Stimulated activated CD8-positive, alpha-beta memory T cell treated with anti-CD3 and anti-CD28 coated beads, Interleukin-2, amount 100 ng/mL, for 48 hours (primary cell): Measurements from ENCODE around the gene LYSMD2.

Experiments used
- DNase-seq, 2 donors: peaks; one replicate each; pipeline ENCODE4 v3.0.0-alpha.2; 2020; ENCODE audit warnings: low read depth in 2 of 2

The LYSMD2 gene

DNA sequence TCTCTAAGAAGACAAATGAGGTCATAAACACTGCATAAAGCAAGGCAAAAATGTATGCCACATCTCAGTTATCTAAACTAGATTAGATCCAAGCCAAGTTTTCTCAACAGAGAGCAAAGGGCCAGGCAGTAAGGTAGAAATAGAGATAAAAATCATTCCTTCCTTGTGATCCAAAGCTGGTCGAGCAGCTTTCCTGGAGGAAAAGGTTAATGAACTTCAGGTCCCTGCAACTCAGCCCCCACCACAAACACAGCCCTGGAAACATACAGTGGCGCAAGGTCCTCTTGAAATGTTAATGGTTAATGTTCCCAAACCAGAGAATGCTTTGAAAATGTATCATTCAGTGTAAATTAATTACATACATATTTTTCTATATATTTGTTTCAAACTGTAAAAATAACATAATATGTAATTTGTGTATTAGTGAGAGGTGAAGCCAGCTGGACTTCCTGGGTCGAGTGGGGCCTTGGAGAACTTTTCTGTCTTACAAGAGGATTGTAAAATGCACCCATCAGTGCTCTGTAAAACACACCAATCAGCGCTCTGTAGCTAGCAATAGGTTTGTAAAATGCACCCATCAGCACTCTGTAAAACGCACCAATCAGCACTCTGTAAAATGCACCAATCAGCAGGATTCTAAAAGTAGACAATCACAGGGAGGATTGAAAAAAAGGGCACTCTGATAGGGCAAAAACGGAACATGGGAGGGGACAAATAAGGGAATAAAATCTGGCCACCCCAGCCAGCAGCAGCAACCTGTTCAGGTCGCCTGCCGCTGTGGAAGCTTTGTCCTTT, 17.1 kb downstream of the LYSMD2 start:
- DNase-seq = no peak

DNA sequence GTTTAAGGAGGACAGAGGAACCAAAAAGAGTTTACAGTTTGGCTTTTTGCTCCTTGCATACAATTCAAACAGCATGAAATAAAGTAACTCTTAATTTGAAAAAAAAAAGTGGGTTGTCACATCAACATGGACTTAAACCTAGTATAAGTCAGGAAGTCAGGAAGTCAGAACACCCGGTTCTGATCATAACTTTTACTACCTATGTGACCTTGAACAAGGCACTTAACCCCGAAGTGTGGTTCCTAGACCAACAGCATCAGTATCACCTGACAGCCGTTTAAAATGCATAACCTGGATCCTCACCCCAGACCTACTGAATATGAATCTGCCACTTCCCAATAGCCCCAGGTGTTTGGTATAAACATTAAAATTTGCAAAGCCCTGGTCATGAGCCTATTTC, 18.7 kb downstream of the LYSMD2 start:
- DNase-seq = no peak

DNA sequence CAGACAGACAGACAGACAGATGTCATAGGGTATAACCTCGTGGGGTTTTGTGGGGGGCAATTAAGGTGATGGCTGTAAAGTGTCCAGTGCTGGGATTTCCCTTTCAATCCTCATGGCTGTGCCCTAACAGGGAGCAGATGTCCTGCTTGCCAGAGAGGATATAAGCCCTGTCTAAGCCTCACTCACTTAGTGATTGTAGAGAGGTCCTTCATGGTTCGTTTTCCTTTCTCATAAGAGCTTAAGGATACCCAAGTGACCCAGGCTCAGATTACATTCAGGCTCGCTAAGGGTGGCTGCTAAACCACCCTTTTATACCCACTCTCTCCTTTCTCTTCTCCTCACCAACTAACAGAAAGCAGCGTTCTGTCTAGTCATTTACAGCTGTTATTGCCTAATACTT, 19.2 kb downstream of the LYSMD2 start:
- DNase-seq = no peak

DNA sequence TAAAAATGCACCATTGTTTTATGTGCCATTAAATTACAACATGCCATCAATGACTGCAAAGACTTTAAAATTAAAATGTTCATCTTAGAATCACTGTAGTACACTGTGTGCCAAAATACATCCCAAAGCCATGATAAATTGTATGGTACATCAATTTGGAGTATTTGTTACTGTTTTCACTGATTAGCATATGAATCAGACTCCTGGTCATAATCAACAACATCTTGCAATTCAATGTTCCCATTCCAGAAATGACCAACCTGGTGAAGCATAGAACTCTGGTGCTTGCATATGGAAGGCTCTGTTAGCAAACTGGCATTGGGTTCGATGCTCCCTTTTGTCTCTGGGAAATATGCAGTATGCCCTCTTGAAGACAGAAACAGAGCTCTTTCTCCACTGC, 22.5 kb downstream of the LYSMD2 start:
- no peak for DNase-seq

DNA sequence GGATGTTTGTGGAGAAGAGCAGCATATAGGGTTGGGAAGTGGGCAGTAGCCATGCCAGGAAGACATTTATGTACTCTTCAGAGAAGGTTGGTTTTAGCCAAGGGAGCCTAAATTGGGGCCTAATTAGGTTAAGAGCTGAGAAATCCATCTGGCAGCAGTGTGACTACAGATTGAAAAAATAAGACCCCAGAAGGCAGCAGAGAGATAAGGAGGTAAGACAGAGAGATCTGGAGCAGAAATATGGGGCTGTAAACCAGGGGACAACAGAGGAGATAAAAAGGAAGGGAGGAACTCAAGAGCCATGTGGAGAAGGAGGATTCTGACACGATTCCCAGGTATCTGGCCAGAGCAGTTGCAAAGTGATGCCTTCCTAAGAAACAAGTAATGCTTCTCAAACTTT, 23.3 kb downstream of the LYSMD2 start:
- DNase-seq = no peak

DNA sequence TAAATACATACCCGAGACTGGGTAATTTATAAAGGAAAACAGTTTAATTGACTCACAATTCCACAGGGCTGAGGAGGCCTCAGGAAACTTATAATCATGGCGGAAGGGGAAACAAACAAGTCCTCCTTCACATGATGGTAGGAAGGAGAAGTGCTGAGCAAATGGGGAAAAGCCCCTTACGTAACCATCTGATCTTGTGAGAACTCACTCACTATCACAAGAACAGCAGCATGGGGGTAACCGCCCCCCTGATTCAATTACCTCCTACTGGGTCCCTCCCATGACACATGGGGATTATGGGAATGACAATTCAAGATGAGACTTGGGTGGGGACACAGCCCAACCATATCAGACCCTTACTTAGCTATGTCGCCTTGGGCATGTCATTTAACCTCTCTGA, 28.4 kb downstream of the LYSMD2 start:
- DNase-seq = no peak

DNA sequence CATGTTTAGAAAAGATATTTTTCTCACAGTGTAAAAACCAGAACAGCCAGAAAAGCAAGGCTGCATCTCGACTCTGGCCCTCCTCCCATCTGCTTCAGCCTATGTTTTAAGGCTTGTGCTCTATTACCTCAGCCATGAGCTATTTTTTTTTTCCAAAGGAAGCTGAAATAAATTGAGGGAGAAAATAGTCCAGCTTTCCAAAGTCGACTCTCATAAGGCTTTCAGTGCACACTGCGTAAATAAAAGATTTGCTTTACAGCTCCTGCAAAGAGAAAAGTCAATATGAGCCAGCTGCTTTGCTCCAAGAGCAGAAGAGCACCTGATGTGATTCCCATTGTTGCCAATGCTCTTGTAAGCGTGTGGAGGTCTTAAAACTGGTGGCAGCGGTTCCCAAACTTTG, 29.4 kb downstream of the LYSMD2 start:
- DNase-seq = no peak

DNA sequence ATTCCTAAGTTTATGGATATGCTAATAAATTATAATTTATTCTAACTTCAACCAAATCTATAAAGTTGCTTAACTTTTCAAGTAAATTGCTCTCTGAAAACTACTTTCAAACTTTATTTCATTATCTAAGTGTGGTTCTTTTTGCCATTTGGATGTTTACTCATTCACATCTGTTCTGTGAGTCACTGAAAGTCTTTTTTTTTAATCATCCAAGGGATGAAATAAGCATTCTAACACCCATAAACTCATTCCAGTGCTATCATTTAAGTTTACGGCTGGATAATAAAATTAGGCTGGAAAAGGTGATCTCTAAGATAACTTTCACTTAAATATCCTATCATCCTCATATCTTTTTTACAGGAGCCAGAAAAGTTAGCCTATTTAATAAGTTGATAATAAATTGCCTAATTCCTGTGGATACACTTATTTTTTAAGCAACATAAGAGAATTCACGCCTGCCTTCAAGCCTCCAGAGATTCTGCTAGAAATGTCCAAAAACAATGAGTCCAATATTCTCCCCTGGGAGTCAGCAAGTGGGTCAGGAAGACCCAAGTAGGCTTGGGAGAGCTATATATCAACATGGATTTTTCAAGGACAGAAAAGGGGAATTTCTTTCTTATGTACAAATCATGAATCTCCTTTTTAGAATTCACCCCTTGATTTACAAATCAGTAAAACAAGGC, 30.4 kb downstream of the LYSMD2 start:
- no peak for DNase-seq

DNA sequence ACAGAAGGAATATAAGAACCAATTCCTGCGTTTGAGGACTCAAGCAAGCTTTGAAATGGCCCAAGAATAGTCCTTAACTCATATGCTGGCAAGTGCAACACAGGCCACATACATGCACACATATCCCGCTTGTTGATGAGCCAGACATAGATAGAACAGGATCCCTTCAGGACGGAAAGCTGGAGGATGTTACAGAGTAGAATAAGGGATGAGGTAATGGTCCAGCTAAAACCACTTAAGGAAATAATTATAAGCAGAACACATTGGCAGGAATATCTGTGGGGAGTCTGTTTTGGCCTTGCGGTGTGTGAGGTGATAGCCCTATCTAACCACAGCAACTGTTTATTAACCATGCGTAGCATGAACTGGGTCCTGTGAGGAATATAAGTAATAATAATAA, 31.2 kb downstream of the LYSMD2 start:
- no peak for DNase-seq

DNA sequence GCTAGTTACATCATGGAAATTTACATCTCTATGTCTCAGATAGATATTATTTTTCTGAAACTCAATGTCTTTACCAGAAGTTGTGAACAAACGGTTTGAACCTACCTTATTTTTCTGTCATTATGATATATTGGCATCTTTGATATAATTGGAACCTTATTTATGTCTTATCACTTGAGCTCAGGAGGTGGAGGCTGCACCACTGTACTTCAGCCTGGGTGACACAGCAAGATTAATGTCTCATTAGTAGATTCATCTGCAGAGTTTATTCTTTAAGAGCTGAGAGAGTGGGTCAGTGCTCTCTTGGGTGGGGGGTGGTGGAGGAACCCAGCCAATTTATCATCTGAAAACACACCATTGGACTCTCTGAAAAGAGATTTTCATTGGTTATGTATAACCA, 34.7 kb downstream of the LYSMD2 start:
- DNase-seq = no peak

DNA sequence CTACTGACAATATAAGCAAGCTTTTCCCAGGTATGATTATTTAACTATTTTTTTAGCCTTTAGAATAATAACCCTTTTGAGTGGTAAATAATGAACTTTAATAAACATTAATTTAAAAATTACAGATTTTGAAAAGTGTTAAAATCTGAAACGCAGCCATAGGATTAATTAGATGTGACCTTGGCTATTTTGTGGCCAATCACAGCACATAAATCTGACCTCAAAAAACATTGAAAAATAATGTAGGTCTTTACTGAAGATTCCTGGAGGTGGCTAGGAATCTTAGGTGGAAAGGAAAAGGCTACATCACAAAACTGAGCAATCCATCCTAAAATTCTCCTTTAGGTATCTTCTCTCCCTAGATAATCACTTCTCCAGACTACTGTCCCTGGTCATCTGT, 38.1 kb downstream of the LYSMD2 start:
- no peak for DNase-seq

DNA sequence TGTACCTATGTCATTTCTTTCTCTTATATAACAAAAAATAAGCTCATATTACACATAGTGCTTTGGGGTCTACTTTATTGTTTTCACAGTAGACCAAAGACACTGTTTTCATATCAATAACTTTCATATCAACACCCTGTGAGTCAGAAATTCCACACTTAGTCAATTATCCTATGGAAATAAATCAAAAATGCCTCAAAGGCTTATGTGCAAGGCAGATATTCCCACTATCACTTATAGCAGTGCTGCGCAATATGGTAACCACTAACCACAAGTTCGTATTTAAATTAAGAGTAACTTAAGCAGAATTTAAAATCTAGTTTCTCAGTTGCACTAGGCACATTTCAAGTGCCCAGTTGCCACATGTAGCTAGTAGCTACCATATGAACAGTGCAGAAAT, 40.3 kb downstream of the LYSMD2 start:
- DNase-seq = no peak

DNA sequence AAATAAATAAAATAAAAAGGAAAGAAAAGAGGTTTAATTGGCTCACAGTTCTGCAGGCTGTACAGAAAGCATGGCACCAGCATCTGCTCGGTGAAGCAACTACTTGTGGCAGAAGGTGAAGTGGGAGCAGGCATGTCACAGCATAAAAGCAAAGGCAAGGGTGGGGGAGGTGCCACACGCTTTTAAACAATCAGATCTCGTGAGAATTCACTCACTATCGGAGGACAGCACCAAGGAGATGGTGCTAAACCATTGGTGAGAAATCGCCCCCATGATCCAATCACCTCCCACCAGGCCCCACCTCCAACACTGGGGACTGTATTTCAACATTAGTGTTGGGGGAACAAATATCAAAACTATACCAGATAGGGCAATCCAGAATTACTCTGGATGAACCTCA, 40.9 kb downstream of the LYSMD2 start:
- no peak for DNase-seq

DNA sequence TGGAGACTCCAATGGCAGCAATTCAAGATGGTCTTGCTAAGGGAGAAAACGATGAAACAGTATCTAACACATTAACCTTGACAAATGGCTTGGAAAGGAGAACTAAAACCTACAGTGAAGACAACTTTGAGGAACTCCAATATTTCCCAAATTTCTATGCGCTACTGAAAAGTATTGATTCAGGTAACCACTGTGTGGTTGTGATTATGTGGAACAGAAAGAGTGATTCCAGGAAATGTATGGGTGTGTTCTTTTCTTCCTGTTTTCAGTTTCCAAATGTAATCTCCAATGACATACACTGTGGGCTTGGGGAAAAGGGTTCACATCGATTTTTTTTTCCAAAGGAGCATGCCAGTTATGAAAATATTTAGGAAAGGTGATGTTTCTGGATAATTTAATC, 45.3 kb downstream of the LYSMD2 start:
- DNase-seq = no peak

DNA sequence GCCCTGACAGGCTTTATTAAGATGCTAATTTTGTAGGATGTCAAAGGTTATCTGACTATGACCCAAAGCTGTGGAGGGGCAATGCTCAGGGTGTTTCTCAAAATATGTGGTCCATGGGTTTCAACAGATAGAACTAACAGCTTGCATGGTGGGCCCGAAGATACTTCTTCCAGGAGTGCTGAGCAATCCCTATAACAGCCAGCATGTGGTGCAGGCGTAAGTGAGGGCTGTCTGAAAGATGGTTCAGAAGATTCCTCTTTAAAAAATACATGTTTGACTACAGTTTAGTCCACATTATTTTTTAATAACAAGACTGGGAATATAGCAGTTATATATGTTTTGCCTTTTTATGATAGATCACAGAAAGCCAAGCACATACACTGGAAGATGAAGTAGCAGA, 48.6 kb downstream of the LYSMD2 start:
- no peak for DNase-seq

DNA sequence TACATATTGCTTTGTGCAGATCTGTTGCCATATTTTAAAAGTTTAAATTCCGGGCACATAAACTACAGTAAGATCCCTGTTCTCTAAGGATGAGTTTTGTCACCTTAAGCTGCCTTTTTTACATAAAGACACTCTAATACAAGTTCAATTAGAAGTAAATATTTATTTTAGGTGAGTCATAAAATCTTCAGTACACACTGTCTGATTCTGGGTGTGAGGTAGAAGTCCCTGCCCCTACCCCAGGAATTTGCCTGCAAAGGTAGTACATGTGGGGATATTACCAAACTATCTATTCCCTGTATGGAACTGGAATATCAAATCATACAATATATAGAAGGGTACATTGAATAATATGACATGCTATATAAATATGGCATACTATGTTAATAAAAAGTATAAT, 49.9 kb downstream of the LYSMD2 start:
- DNase-seq = no peak

DNA sequence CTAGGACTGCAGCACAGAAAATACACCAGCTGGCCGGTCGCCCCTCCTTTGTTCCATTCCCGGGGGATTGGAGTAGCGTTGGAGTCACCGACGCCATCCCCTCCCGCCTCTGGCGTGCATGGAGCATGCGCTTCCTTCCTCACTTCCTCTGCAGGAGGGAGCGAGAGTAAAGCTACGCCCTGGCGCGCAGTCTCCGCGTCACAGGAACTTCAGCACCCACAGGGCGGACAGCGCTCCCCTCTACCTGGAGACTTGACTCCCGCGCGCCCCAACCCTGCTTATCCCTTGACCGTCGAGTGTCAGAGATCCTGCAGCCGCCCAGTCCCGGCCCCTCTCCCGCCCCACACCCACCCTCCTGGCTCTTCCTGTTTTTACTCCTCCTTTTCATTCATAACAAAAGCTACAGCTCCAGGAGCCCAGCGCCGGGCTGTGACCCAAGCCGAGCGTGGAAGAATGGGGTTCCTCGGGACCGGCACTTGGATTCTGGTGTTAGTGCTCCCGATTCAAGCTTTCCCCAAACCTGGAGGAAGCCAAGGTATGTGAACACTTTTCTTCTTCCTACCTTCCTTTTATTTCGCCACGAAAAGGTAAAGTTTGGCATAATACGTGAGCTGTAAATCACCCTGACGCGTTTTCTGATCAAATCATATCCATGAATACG, 56.0 kb downstream of the LYSMD2 start, which contains the start of gene SCG3:
Gene SCG3 (plus strand): TSS at position 201 of the 661 bp plus-strand sequence. CDS start 253 bp downstream, at position 454.
- DNase-seq = peak; percentile 46 to 52

DNA sequence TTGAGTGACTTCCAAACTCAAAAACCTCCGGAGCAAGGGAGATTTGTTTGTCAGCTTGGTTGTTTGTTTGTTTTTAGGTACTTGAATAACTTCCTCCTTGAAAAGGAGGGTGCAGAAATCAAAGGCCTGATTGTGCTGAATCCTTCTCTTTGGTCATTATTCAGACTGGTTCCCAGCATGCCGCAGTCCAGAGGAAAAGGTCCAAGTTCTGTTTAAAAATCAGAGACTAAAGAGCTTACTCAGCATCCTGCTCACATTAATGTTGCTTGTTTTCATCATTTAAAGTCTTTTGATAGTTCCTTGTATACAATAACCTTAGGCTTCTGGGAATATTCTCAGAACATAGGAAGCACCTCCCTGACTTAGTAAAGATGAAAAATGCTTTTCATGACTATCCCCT, 57.1 kb downstream of the LYSMD2 start:
- no peak for DNase-seq

DNA sequence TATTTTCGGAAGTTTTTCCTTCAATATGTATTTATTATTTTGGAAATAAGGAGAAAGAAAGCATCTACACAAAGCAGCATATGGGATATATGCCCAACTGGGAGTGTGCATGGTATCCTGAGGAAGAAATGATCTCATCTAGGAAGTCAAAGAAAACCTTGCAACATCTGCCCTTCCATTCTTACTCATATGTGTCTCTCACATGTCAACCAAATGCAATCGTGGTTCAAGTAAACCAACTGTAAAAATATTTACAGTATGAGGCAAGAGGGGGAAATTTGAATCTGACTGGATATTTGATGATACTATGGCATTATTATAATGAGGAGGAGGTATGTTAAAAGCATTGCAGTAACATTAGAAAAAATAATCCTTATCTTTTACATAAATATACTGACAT, 59.4 kb downstream of the LYSMD2 start:
- DNase-seq = no peak

DNA sequence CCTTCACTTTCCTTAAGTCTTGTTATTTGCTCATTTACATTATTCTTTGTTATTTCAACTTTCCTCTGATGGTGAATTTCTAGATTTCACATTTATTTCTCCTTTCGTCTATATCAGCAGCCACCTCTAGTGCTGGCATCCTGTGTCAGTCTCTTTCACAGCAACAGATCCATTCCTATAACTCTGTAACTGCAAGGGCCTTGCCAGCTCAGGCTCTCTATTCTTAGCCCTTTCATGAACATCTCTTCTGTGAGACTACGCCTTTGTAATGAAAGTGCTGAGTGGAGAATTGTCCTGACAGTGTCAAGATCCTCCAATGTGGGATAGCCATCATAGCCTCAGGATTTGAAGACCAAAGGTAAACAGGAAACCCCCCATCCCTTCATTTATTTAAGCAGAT, 60.0 kb downstream of the LYSMD2 start:
- no peak for DNase-seq

DNA sequence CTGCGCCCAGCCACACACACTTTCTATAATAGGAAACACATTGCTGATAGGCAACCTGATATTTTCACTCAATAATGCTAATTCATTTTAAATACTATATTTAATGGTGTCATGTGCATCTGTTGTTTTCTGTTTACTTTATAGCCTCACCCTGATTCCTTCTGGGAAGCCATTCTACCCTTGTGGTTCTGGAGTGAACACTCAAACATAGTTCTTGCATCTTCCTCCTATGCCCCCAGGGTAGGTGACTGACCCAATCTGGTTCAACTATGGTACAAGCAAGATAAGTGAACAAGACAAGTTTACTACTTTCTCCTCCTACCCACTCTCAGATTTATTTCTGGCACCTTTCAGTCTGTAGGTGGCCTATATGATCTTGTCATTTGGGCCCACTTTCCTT, 60.4 kb downstream of the LYSMD2 start:
- no peak for DNase-seq

DNA sequence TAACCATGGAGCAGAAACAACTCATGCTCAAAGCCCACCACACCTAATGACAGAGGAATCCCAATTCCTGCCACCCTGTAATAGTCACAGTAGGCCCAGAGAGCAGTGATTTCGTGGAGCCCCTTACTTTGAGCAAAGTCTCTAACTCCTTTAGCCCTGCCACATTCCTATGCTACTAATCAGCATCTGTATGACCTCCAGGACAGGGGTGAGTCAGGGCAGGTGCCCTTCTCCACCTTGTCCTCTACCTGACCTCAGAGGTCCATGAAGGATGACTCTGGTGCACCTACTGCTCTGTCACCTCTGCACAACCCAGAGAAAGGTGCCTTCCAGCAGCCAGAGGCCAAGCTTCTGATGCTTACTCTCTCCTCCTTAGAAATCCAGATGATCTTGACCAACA, 62.2 kb downstream of the LYSMD2 start:
- no peak for DNase-seq
